ENCODE measurements around the gene DLX1. TPM values are rescaled to one million over a fixed set of nuclear protein-coding genes. Genes with fewer than 3 reads are reported as not detected.
A peak's percentile ranks its signal among the peaks of the same experiment; 100 is the strongest.

DLX1 gene
- polyA plus RNA-seq, 4 donors, result 0.47 to 1.3 TPM; not detected in 2

DNA sequence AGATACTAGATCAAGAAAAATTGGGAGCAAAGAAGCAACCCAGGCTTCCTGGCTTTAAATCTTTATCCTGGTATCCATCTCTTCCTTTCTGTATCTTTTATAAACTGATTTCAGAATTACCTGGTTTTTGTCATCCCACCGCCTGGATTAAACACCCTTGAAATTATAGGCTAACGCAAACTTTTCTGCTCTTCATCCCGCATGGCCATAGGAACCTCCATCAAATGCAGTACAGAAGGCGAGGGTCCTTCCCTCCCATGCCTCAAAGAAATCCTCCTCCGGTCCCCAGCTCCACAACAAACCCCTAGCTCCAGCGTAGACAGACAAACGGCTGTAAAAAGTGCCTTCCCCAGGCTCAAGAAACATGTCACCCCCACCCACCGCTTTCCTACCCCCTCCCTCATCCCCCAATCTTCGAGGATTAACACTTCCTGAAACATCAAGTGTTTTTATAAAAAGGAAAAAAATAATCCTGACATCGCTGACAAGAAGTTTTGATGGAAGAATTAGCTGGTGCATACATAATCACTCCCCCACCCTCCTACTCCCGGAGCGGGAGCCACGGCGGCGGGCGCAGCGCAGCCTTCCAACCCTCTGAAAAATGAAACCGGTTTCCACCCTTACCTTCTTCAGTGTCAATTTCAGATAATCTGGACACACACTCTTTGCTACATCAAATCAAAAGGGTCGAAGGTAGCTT is 7.6 kb downstream of the DLX1 start:
- no peak overlapping the region for H3K4me3 ChIP-seq (ENCODE audit: low read depth in 1 of 3, low read length in 3 of 3)
- DNase-seq (no peak), FAIRE-seq (no peak)
- H3K27ac ChIP-seq (ENCODE audit: low read depth in 1 of 3, low read length in 2 of 3), result no peak overlapping the region
- H3K36me3 ChIP-seq (ENCODE audit: control insufficient read depth in 3 of 3, insufficient read depth in 2 of 3, low read depth in 1 of 3, low read length in 3 of 3), result no peaks in the 10 kb centered on the region
- WGBS, 3 donors, result 7 to 15% (median 9%) methylated on average over 19 of the region's 19 CpGs
- H3K4me1 ChIP-seq (ENCODE audit: control insufficient read depth in 3 of 3, insufficient read depth in 2 of 3, low read depth in 1 of 3, low read length in 2 of 3), result peaks cover 4 to 16% (median 9%) of the 10 kb centered on the region in 3 donors
- no peaks in the 10 kb centered on the region for H3K9me3 ChIP-seq (ENCODE audit: control insufficient read depth in 2 of 2, insufficient read depth in 1 of 2, low read depth in 1 of 2, low read length in 1 of 2)
- H3K27me3 ChIP-seq (ENCODE audit: control insufficient read depth in 3 of 3, insufficient read depth in 3 of 3, low read length in 3 of 3), result peaks cover 16 to 97% (median 78%) of the 10 kb centered on the region in 3 donors

DNA sequence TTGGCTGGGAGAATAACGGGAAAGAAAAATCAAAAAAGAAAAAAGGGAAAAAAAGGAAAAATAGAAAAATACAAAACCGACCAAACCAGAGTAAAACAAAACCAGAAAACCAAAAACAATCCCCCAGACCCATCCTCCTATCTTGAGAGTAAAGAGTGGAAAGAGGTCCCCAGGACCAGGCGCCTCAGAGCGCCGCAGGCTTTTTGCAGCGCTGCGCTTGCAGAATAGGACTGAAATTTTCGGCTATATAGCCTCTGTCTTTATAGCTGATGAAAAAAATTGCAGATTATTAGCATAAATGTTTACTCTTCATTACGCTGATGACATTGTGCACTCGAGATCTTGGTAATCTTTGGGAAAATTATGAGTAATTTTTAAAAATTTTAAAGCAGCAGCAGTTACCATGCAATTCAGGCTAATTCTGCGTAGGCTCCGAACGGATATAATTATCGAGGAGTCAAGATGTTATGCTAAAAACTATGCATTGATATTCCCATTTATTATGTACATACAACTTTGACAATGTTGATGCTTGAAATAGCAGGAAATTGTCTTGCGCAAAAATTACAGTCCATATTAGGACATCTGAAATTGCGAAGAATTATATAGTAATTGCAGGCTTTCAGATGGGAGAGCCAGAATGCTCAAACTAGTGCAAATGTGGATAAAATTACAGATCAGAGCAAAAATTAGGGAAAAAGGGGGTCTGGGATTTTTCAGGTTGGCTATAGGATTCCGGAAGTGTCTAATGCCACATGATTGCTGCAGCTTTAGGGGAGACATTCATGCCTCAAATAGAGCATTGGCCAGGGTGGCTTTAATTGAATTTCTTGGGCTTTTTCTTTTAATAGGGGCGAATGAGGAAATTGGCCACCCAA is 8.3 kb downstream of the DLX1 start:
- no peak for DNase-seq
- WGBS, 3 donors, result 13 to 20% (median 16%) methylated on average over 18 of the region's 18 CpGs
- no peak for FAIRE-seq
- H3K27me3 ChIP-seq (ENCODE audit: control insufficient read depth in 3 of 3, insufficient read depth in 3 of 3, low read length in 3 of 3), result peaks cover 14 to 97% (median 76%) of the 10 kb centered on the region in 3 donors
- no peak overlapping the region for H3K4me3 ChIP-seq (ENCODE audit: low read depth in 1 of 3, low read length in 3 of 3)
- H3K4me1 ChIP-seq (ENCODE audit: control insufficient read depth in 3 of 3, insufficient read depth in 2 of 3, low read depth in 1 of 3, low read length in 2 of 3), result peaks cover 4 to 16% (median 9%) of the 10 kb centered on the region in 3 donors
- H3K27ac ChIP-seq (ENCODE audit: low read depth in 1 of 3, low read length in 2 of 3), result no peak overlapping the region
- no peaks in the 10 kb centered on the region for H3K36me3 ChIP-seq (ENCODE audit: control insufficient read depth in 3 of 3, insufficient read depth in 2 of 3, low read depth in 1 of 3, low read length in 3 of 3)
- H3K9me3 ChIP-seq (ENCODE audit: control insufficient read depth in 2 of 2, insufficient read depth in 1 of 2, low read depth in 1 of 2, low read length in 1 of 2), result no peaks in the 10 kb centered on the region

DNA sequence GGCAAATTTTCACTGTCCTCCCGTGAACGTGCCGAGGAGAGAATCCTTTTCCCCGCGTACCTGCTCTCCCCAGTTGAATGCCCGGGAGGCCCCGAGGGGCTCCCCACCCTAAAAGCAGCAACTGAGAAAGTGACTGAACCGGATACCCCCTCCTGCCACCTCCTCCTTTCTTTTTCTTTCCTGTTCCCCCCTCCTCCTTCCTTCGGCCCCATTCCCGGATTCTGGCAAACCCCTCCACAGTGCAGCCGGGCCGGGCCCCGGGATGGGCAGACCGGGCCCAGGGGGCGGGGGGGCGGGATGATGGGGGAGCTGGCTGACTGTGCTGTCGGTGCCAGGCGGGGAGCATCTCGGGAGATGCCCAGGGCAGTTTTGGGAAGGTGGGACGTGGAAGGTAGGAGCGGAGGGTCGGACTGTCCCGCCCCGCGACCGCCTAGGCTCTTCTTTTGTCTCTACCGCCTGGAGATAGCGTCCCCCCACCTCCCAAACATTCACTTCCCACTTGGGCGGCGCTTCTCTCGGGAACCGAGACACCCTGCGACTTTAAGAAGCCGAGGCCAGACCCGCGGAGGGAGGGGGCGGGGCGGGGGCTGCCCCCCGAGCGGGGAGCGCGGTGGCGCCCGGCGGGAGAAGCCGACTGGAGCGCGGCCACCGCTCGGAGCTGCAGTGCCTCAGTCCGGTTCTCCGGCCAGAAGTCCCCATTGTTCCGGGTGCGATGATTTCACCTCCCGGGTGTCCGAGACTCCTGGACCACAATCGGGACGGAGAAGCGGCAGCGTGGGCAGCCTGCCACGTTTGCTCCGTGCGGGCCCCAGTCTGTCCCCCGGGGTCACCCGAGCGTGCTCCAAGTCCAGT is 9.2 kb downstream of the DLX1 start:
- Histone ChIP-seq H3K27ac (ENCODE audit: low read depth in 1 of 3, low read length in 2 of 3) (peak overlapping the region in 1 of 3 donors; percentile 25), H3K4me1 (ENCODE audit: control insufficient read depth in 3 of 3, insufficient read depth in 2 of 3, low read depth in 1 of 3, low read length in 2 of 3) (peaks cover 7 to 21% (median 11%) of the 10 kb centered on the region in 3 donors), H3K4me3 (ENCODE audit: low read depth in 1 of 3, low read length in 3 of 3) (peak overlapping the region in 2 of 3 donors; percentile 2 to 44), H3K27me3 (ENCODE audit: control insufficient read depth in 3 of 3, insufficient read depth in 3 of 3, low read length in 3 of 3) (peaks cover 14 to 97% (median 77%) of the 10 kb centered on the region in 3 donors), H3K9me3 (ENCODE audit: control insufficient read depth in 2 of 2, insufficient read depth in 1 of 2, low read depth in 1 of 2, low read length in 1 of 2) (no peaks in the 10 kb centered on the region), H3K36me3 (ENCODE audit: control insufficient read depth in 3 of 3, insufficient read depth in 2 of 3, low read depth in 1 of 3, low read length in 3 of 3) (no peaks in the 10 kb centered on the region)
- no peak for DNase-seq
- FAIRE-seq, result no peak
- WGBS, 3 donors, result 2 to 3% (median 2%) methylated on average over 51 to 66 of the region's 66 CpGs

DNA sequence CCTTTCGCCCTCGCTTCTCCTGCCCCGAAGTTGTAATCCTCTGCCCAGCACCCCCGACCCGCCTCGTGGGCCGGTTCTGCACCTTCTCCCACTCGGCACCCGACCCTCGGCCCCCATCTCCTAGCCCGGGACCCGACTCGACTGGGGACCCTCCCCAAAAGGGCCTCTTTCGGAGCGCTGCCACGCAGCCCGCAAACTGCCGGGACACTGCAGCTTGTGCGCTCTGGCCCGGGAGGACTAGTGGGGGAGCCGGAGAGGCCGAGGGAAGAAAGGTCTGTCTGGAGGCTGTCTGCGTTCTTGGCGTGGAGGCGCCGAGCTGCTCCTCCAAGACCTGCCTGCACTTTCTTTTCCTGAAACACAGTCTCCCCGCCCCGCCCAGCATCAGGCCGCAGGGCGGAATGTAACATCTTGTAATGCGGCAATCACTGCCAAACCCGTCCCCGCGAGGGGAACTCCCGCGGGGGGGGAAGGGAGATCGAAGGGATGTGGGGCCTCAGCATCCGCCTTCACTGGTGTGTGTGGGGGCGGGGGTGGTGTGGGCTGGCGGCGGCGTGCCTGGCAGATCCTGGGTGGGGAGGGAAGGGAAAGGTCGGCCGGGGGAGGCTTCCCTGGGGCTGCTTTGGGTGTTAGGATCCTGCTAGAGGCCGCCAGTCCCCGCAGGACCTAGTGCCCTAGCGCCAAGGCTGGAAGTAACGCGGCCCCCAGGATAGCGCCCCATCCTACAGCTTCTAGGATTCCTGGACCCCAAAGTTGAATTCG is 10.0 kb downstream of the DLX1 start:
- peak overlapping the region in 2 of 3 donors; percentile 2 to 44 for H3K4me3 ChIP-seq (ENCODE audit: low read depth in 1 of 3, low read length in 3 of 3)
- no peak for FAIRE-seq
- H3K36me3 ChIP-seq (ENCODE audit: control insufficient read depth in 3 of 3, insufficient read depth in 2 of 3, low read depth in 1 of 3, low read length in 3 of 3), result no peaks in the 10 kb centered on the region
- H3K27me3 ChIP-seq (ENCODE audit: control insufficient read depth in 3 of 3, insufficient read depth in 3 of 3, low read length in 3 of 3), result peaks cover 10 to 97% (median 75%) of the 10 kb centered on the region in 3 donors
- H3K9me3 ChIP-seq (ENCODE audit: control insufficient read depth in 2 of 2, insufficient read depth in 1 of 2, low read depth in 1 of 2, low read length in 1 of 2), result no peaks in the 10 kb centered on the region
- peak; percentile 45 to 58 for DNase-seq
- peaks cover 7 to 21% (median 11%) of the 10 kb centered on the region in 3 donors for H3K4me1 ChIP-seq (ENCODE audit: control insufficient read depth in 3 of 3, insufficient read depth in 2 of 3, low read depth in 1 of 3, low read length in 2 of 3)
- peak overlapping the region in 1 of 3 donors; percentile 25 for H3K27ac ChIP-seq (ENCODE audit: low read depth in 1 of 3, low read length in 2 of 3)
- 1 to 4% (median 1%) methylated on average over 49 to 51 of the region's 51 CpGs for WGBS, 3 donors

DNA sequence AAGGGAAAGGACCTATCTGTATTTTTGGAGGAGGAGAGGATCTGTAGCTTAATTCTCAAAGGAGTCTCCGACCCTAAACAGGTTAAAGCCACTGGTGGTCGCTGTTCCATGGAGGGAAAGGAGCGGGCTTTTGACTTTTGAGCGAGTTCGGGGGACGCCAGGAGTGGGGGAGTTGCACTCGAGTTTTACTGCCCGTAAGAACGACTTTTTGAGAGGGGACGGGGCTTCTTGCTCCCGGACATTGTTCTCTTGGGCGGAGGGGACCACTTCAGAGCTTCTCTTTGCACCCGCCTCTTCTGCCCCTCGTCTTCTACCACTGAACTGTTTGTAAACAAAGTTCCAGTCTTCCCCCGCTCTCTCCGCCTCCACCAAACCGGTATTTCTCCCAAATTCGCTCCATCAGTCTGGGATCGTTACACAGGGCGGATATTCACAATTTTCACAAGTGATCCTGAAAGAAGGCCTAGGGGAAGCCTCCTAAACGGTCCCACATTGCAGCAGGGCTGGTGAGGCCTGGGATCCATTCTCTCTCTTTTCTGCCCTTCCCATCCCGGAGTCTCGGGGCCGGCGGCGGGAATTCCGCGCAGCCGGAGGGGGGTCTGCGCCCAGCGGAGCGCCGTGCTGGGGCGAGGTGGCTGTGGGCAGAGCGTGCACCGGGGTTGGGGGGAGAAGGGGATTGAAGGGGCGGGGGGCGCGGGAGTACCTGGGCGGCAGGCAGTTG is 10.8 kb downstream of the DLX1 start:
- no peak overlapping the region for H3K27ac ChIP-seq (ENCODE audit: low read depth in 1 of 3, low read length in 2 of 3)
- DNase-seq, result peak in 1 of 2 donors; percentile 20
- WGBS, 3 donors, result 5 to 6% (median 5%) methylated on average over 35 to 40 of the region's 40 CpGs
- no peaks in the 10 kb centered on the region for H3K9me3 ChIP-seq (ENCODE audit: control insufficient read depth in 2 of 2, insufficient read depth in 1 of 2, low read depth in 1 of 2, low read length in 1 of 2)
- no peak for FAIRE-seq
- peak overlapping the region in 1 of 3 donors; percentile 44 for H3K4me3 ChIP-seq (ENCODE audit: low read depth in 1 of 3, low read length in 3 of 3)
- H3K36me3 ChIP-seq (ENCODE audit: control insufficient read depth in 3 of 3, insufficient read depth in 2 of 3, low read depth in 1 of 3, low read length in 3 of 3), result no peaks in the 10 kb centered on the region
- H3K4me1 ChIP-seq (ENCODE audit: control insufficient read depth in 3 of 3, insufficient read depth in 2 of 3, low read depth in 1 of 3, low read length in 2 of 3), result peaks cover 7 to 21% (median 15%) of the 10 kb centered on the region in 3 donors
- peaks cover 6 to 97% (median 76%) of the 10 kb centered on the region in 3 donors for H3K27me3 ChIP-seq (ENCODE audit: control insufficient read depth in 3 of 3, insufficient read depth in 3 of 3, low read length in 3 of 3)

DNA sequence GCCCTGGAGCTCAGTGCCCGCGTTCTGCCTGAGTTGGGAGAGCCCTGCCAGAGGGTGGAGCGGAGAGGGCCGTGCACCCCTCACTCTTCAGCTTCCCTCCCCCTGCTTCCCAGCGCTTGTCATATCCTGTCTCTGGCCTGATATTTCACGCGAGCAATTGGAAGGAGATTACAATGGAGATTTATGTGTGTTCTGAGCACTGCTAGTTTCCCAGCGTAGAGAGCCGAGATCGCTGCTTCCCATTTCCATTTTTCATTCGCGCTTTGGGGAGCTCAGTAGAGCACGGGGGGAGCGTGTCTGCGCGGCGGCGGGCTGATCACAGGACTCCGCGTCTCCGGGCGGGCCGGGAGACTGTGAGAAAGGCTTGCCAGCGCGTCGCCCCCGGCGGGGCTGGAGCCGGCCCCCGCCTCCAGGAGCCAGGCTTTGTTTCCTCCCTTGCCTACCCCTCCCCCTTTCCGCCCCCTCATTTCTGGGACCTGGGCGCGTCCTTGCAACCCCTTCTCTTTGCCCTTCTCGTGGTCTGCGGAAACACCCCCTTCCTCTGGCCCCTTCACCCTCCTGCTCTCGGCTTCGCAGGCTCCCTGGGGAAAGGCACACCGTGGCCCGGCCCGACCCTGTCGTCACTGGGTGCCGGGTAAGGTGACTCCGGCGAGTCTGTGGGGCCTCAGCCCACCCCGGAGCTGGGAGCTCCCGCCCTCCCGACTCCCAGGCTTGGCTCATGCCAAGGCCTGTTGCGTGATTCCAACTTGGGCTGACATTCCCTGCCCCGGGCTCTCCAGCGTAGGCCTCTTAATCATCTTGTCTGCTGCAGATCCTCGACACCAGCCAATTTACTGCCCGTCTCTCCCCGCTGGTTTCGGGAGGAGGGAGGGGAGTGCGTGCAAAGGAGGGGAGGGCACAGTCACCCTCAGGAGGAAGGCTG is 11.6 kb downstream of the DLX1 start:
- H3K9me3 ChIP-seq (ENCODE audit: control insufficient read depth in 2 of 2, insufficient read depth in 1 of 2, low read depth in 1 of 2, low read length in 1 of 2), result no peaks in the 10 kb centered on the region
- peak overlapping the region in 1 of 3 donors; percentile 28 for H3K27ac ChIP-seq (ENCODE audit: low read depth in 1 of 3, low read length in 2 of 3)
- WGBS, 3 donors, result 2% methylated on average over 50 to 55 of the region's 55 CpGs
- H3K27me3 ChIP-seq (ENCODE audit: control insufficient read depth in 3 of 3, insufficient read depth in 3 of 3, low read length in 3 of 3), result peaks cover 6 to 100% (median 81%) of the 10 kb centered on the region in 3 donors
- H3K4me1 ChIP-seq (ENCODE audit: control insufficient read depth in 3 of 3, insufficient read depth in 2 of 3, low read depth in 1 of 3, low read length in 2 of 3), result peaks cover 7 to 23% (median 21%) of the 10 kb centered on the region in 3 donors
- FAIRE-seq (no peak), DNase-seq (peak in 1 of 2 donors; percentile 46)
- peak overlapping the region in 1 of 3 donors; percentile 18 for H3K4me3 ChIP-seq (ENCODE audit: low read depth in 1 of 3, low read length in 3 of 3)
- H3K36me3 ChIP-seq (ENCODE audit: control insufficient read depth in 3 of 3, insufficient read depth in 2 of 3, low read depth in 1 of 3, low read length in 3 of 3), result no peaks in the 10 kb centered on the region
